NCI-H345 (cell line): ENCODE data around the gene C16orf82.

Experiments used
- DNase-seq: peaks from one replicate; lab custom pipeline; 2025; lab: John Stamatoyannopoulos, UW

The C16orf82 gene

GRCh38 chr16:27088216-27088615, 21.5 kb downstream of the C16orf82 start:
- no peak for DNase-seq

- DNase-seq: no peak
Observed at GRCh38 chr16:27096375-27096774, 29.6 kb downstream of the C16orf82 start.

- no peak for DNase-seq
Observed at GRCh38 chr16:27097800-27098230, 31.1 kb downstream of the C16orf82 start.

- DNase-seq: no peak
Observed at GRCh38 chr16:27098366-27099049, 31.8 kb downstream of the C16orf82 start.

GRCh38 chr16:27102701-27103575, 36.2 kb downstream of the C16orf82 start:
- DNase-seq: no peak

GRCh38 chr16:27103954-27104353, 37.2 kb downstream of the C16orf82 start:
- DNase-seq: no peak

- no peak for DNase-seq
Observed at GRCh38 chr16:27106305-27106704, 39.6 kb downstream of the C16orf82 start.

GRCh38 chr16:27107185-27107592, 40.5 kb downstream of the C16orf82 start:
- DNase-seq: no peak

- no peak for DNase-seq
Observed at GRCh38 chr16:27108051-27108770, 41.5 kb downstream of the C16orf82 start.

GRCh38 chr16:27108826-27109665, 42.3 kb downstream of the C16orf82 start:
- DNase-seq: no peak

- peak; percentile 54 for DNase-seq
Observed at GRCh38 chr16:27109666-27110523, 43.2 kb downstream of the C16orf82 start.

GRCh38 chr16:27110524-27110896, 43.8 kb downstream of the C16orf82 start:
- DNase-seq: no peak

GRCh38 chr16:27111486-27111885, 44.8 kb downstream of the C16orf82 start:
- no peak for DNase-seq

GRCh38 chr16:27112093-27112811, 45.5 kb downstream of the C16orf82 start:
- DNase-seq: no peak

- DNase-seq: no peak
Observed at GRCh38 chr16:27113341-27113841, 46.7 kb downstream of the C16orf82 start.

GRCh38 chr16:27114006-27114405, 47.3 kb downstream of the C16orf82 start:
- no peak for DNase-seq

GRCh38 chr16:27118526-27118925, 51.8 kb downstream of the C16orf82 start:
- no peak for DNase-seq
